ENCODE data around the gene GRIK3. TPM values are rescaled to one million over a fixed set of nuclear protein-coding genes. Genes with fewer than 3 reads are reported as not detected.

Gene GRIK3
- total RNA-seq, 2 experiments from 2014 or later: not detected

GRCh38 chr1:36836916-36837315 is 197.4 kb downstream of the GRIK3 start:
- DNase-seq (no peak), ATAC-seq (no peak)
- POLR2A ChIA-PET: no interaction called here
- H3K4me3 Mint-ChIP-seq: no peak overlapping the region
- H3K9me3 Mint-ChIP-seq (ENCODE audit: low read depth): no peaks in the 10 kb centered on the region
- intact Hi-C loops (cut with DNase I, micrococcal nuclease): no loop called here
- CTCF ChIA-PET: no interaction called here
- H3K4me1 Mint-ChIP-seq: no peaks in the 10 kb centered on the region
- no peak overlapping the region for H3K27ac Mint-ChIP-seq
- H3K27me3 Mint-ChIP-seq: peaks cover 15% of the 10 kb centered on the region
- no peaks in the 10 kb centered on the region for H3K36me3 Mint-ChIP-seq (ENCODE audit: low read depth)

- intact Hi-C loops (cut with DNase I, micrococcal nuclease): no loop called here
- Mint-ChIP-seq H3K4me1 (no peaks in the 10 kb centered on the region), H3K9me3 (ENCODE audit: low read depth) (no peaks in the 10 kb centered on the region), H3K27me3 (peaks cover 17% of the 10 kb centered on the region), H3K4me3 (no peak overlapping the region), H3K27ac (no peak overlapping the region), H3K36me3 (ENCODE audit: low read depth) (no peaks in the 10 kb centered on the region)
- ATAC-seq: no peak
- no peak for DNase-seq
- ChIA-PET POLR2A (no interaction called here), CTCF (interaction anchor here (0.6 kb wide), 2 partner anchors 229 to 550 kb away, joined by 3 to 4 read pairs; no protein-coding TSS in a partner anchor)
These were observed 198.0 kb downstream of the GRIK3 start for GRCh38 chr1:36836196-36836883.

GRCh38 chr1:36835696-36836095 is 198.6 kb downstream of the GRIK3 start:
- DNase-seq (no peak), ATAC-seq (no peak)
- CTCF ChIA-PET: interaction anchor here (0.6 kb wide), 2 partner anchors 229 to 551 kb away, joined by 3 to 4 read pairs; no protein-coding TSS in a partner anchor
- POLR2A ChIA-PET: no interaction called here
- Mint-ChIP-seq H3K9me3 (ENCODE audit: low read depth) (no peaks in the 10 kb centered on the region), H3K4me3 (no peak overlapping the region), H3K36me3 (ENCODE audit: low read depth) (no peaks in the 10 kb centered on the region), H3K27me3 (peaks cover 17% of the 10 kb centered on the region), H3K27ac (no peak overlapping the region), H3K4me1 (no peaks in the 10 kb centered on the region)
- intact Hi-C loops (cut with DNase I, micrococcal nuclease): no loop called here

- ATAC-seq (no peak), DNase-seq (no peak)
- H3K36me3 Mint-ChIP-seq (ENCODE audit: low read depth): no peaks in the 10 kb centered on the region
- H3K4me3 Mint-ChIP-seq: no peak overlapping the region
- POLR2A ChIA-PET: no interaction called here
- no peak overlapping the region for H3K27ac Mint-ChIP-seq
- H3K27me3 Mint-ChIP-seq: peaks cover 17% of the 10 kb centered on the region
- intact Hi-C loops (cut with DNase I, micrococcal nuclease): no loop called here
- H3K9me3 Mint-ChIP-seq (ENCODE audit: low read depth): no peaks in the 10 kb centered on the region
- H3K4me1 Mint-ChIP-seq: no peaks in the 10 kb centered on the region
- CTCF ChIA-PET: no interaction called here
These were observed 199.2 kb downstream of the GRIK3 start for GRCh38 chr1:36835017-36835695.

- no peak for ATAC-seq
- DNase-seq: no peak
- Mint-ChIP-seq H3K36me3 (ENCODE audit: low read depth) (no peaks in the 10 kb centered on the region), H3K4me3 (no peak overlapping the region), H3K4me1 (no peaks in the 10 kb centered on the region), H3K9me3 (ENCODE audit: low read depth) (no peaks in the 10 kb centered on the region), H3K27me3 (peaks cover 17% of the 10 kb centered on the region), H3K27ac (no peak overlapping the region)
- POLR2A ChIA-PET: no interaction called here
- CTCF ChIA-PET: no interaction called here
- intact Hi-C loops (cut with DNase I, micrococcal nuclease): no loop called here
These were observed 199.7 kb downstream of the GRIK3 start for GRCh38 chr1:36834586-36834985.

GRCh38 chr1:36831186-36831810 is 203.0 kb downstream of the GRIK3 start:
- no peaks in the 10 kb centered on the region for H3K9me3 Mint-ChIP-seq (ENCODE audit: low read depth)
- intact Hi-C loops (cut with DNase I, micrococcal nuclease): no loop called here
- no peaks in the 10 kb centered on the region for H3K4me1 Mint-ChIP-seq
- no peak for DNase-seq
- ATAC-seq: no peak
- ChIA-PET CTCF (no interaction called here), POLR2A (no interaction called here)
- no peak overlapping the region for H3K4me3 Mint-ChIP-seq
- no peak overlapping the region for H3K27ac Mint-ChIP-seq
- peaks cover 13% of the 10 kb centered on the region for H3K27me3 Mint-ChIP-seq
- no peaks in the 10 kb centered on the region for H3K36me3 Mint-ChIP-seq (ENCODE audit: low read depth)

GRCh38 chr1:36829961-36830360 is 204.4 kb downstream of the GRIK3 start:
- Mint-ChIP-seq H3K9me3 (ENCODE audit: low read depth) (no peaks in the 10 kb centered on the region), H3K27me3 (peaks cover 12% of the 10 kb centered on the region), H3K27ac (no peak overlapping the region), H3K4me3 (no peak overlapping the region), H3K4me1 (no peaks in the 10 kb centered on the region), H3K36me3 (ENCODE audit: low read depth) (no peaks in the 10 kb centered on the region)
- ChIA-PET CTCF (no interaction called here), POLR2A (no interaction called here)
- no peak for ATAC-seq
- no peak for DNase-seq
- intact Hi-C loops (cut with DNase I, micrococcal nuclease): no loop called here

- intact Hi-C loops (cut with DNase I, micrococcal nuclease): no loop called here
- no peak overlapping the region for H3K27ac Mint-ChIP-seq
- no peaks in the 10 kb centered on the region for H3K9me3 Mint-ChIP-seq (ENCODE audit: low read depth)
- DNase-seq (no peak), ATAC-seq (no peak)
- POLR2A ChIA-PET: no interaction called here
- no peaks in the 10 kb centered on the region for H3K4me1 Mint-ChIP-seq
- H3K27me3 Mint-ChIP-seq: peaks cover 12% of the 10 kb centered on the region
- H3K36me3 Mint-ChIP-seq (ENCODE audit: low read depth): no peaks in the 10 kb centered on the region
- CTCF ChIA-PET: no interaction called here
- no peak overlapping the region for H3K4me3 Mint-ChIP-seq
These were observed 205.2 kb downstream of the GRIK3 start for GRCh38 chr1:36829066-36829465.

GRCh38 chr1:36825226-36825625 is 209.1 kb downstream of the GRIK3 start:
- Mint-ChIP-seq H3K27me3 (peaks cover 4% of the 10 kb centered on the region), H3K4me1 (no peaks in the 10 kb centered on the region), H3K4me3 (no peak overlapping the region), H3K36me3 (ENCODE audit: low read depth) (no peaks in the 10 kb centered on the region), H3K27ac (no peak overlapping the region), H3K9me3 (ENCODE audit: low read depth) (no peaks in the 10 kb centered on the region)
- no peak for DNase-seq
- ChIA-PET CTCF (no interaction called here), POLR2A (no interaction called here)
- intact Hi-C loops (cut with DNase I, micrococcal nuclease): no loop called here
- ATAC-seq: no peak

GRCh38 chr1:36824390-36824861 is 209.9 kb downstream of the GRIK3 start:
- Mint-ChIP-seq H3K9me3 (ENCODE audit: low read depth) (no peaks in the 10 kb centered on the region), H3K27ac (no peak overlapping the region), H3K4me1 (no peaks in the 10 kb centered on the region), H3K36me3 (ENCODE audit: low read depth) (no peaks in the 10 kb centered on the region), H3K27me3 (peaks cover 4% of the 10 kb centered on the region), H3K4me3 (no peak overlapping the region)
- intact Hi-C loops (cut with DNase I, micrococcal nuclease): no loop called here
- ATAC-seq (no peak), DNase-seq (no peak)
- POLR2A ChIA-PET: no interaction called here
- CTCF ChIA-PET: no interaction called here

GRCh38 chr1:36822648-36823047 is 211.7 kb downstream of the GRIK3 start:
- Mint-ChIP-seq H3K36me3 (ENCODE audit: low read depth) (no peaks in the 10 kb centered on the region), H3K27me3 (peaks cover 4% of the 10 kb centered on the region), H3K27ac (no peak overlapping the region), H3K9me3 (ENCODE audit: low read depth) (no peaks in the 10 kb centered on the region), H3K4me1 (no peaks in the 10 kb centered on the region), H3K4me3 (no peak overlapping the region)
- ATAC-seq (no peak), DNase-seq (no peak)
- ChIA-PET POLR2A (no interaction called here), CTCF (no interaction called here)
- intact Hi-C loops (cut with DNase I, micrococcal nuclease): no loop called here

- POLR2A ChIA-PET: no interaction called here
- Mint-ChIP-seq H3K36me3 (ENCODE audit: low read depth) (no peaks in the 10 kb centered on the region), H3K9me3 (ENCODE audit: low read depth) (no peaks in the 10 kb centered on the region), H3K27ac (no peak overlapping the region), H3K27me3 (peaks cover 2% of the 10 kb centered on the region), H3K4me3 (no peak overlapping the region), H3K4me1 (no peaks in the 10 kb centered on the region)
- intact Hi-C loops (cut with DNase I, micrococcal nuclease): no loop called here
- ATAC-seq (no peak), DNase-seq (no peak)
- CTCF ChIA-PET: no interaction called here
These were observed 212.9 kb downstream of the GRIK3 start for GRCh38 chr1:36821386-36821785.
